ENCODE data around the gene MORF4L1.

- TF ChIP-seq POLR2AphosphoS5 (IDR thresholded peaks at IDR 0.05; ENCODE audit: low read depth) (no peak), CTCF (conservative IDR thresholded peaks at IDR 0.05; ENCODE audit: low read depth in 2 of 2) (no peak), EZH2 (IDR thresholded peaks at IDR 0.05; ENCODE audit: low read depth, unreplicated experiment) (no peak), REST (IDR thresholded peaks at IDR 0.05; ENCODE audit: unreplicated experiment) (no peak), CREB1 (CRISPR knock-in tag; IDR thresholded peaks at IDR 0.05; ENCODE audit: low read depth) (no peak), ZNF331 (CRISPR knock-in tag; IDR thresholded peaks at IDR 0.05; ENCODE audit: low read depth) (no peak), STAT1 (IDR thresholded peaks at IDR 0.05; ENCODE audit: unreplicated experiment) (no peak), EZH2phosphoT487 (IDR thresholded peaks at IDR 0.05; ENCODE audit: unreplicated experiment) (no peak), ZNF114 (CRISPR knock-in tag; IDR thresholded peaks at IDR 0.05) (no peak)
Observed at GRCh38 chr15:78923480-78924360, 51.0 kb downstream of the MORF4L1 start.

Measured in GM23338 (cell line).